Hematopoietic multipotent progenitor cell treated with erythropoietin and hydrocortisone succinate and interleukin-3 and kit ligand, for 17 days (in vitro differentiated cells): ENCODE results near the gene DBR1.

ENCODE experiments used
- DNase-seq: peaks from one replicate; pipeline ENCODE4 v3.0.0-alpha.2; 2015; ENCODE audit warnings: low spot score

Gene DBR1

DNA sequence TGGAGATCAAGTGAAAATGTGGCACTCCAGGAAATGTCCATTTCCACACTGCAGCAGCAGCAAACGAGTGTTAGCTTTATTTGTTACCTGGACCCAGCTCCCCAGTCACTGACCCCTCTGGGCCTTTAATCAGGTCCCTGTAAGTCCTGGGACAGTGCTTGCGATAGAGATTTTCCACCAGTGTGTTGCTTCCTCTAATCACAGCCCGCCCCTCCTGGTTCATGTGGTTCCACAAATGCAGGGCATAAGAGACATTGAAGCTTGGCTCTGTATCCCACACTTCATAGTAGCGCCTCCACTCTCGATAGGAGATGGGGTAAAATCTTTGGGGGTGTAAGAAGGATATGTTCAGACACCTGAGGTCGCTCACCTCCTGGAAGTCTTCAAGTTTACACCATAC is 50.5 kb downstream of the DBR1 start:
- DNase-seq, result no peak

DNA sequence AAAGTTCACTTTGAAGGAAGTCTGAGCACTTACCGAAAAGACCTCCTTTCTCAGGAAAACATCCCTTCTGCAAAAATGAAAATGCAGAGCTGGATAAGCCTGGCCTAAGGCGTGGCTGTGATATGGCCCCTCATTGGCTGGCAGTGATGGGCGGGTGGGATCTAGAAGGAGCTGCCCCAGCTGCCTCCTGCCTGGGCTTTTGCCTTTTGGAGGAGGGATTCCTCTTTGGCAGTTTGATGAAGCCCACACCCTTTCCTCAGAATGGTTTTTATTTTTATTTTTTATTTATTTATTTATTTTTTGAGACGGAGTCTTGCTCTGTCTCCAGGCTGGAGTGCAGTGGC is 55.3 kb downstream of the DBR1 start:
- DNase-seq, result no peak

- peak; percentile 21 for DNase-seq
Measured at GRCh38 chr3:138118612-138119422, 55.9 kb downstream of the DBR1 start.

- DNase-seq, result no peak
Measured at GRCh38 chr3:138114988-138115971, 59.4 kb downstream of the DBR1 start, which contains the start of gene DZIP1L. DZIP1L (minus strand) TSS chr3:138115608; CDS start chr3:138103971, 11,637 bp downstream.

- no peak for DNase-seq
Measured at GRCh38 chr3:138114431-138114918, 60.2 kb downstream of the DBR1 start.

- DNase-seq, result no peak
Measured at GRCh38 chr3:138113326-138113725, 61.4 kb downstream of the DBR1 start.

GRCh38 chr3:138112362-138112761 is 62.4 kb downstream of the DBR1 start:
- DNase-seq, result no peak
